Measurements from ENCODE around the gene ADGRL3.

DNA sequence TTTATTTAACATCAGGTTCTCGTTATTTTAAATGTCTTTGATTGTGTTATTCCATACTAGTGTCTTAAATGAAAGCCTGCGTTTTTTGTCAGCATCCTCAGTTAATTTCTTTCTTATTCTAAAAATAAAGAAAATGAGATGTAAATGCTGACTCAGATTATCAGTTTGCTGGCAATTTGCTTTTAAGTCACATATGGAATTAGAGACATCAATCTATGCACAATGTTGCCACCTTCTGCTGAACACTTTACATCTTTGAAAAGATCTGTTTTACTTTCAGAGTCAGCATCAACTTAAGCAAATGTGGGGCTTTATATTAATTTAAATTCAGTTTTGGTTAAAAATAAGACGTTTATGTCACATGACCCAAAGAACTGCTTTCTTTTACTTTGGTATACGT, 99.2 kb downstream of the ADGRL3 start:
- TF ChIP-seq, protein P1, sequence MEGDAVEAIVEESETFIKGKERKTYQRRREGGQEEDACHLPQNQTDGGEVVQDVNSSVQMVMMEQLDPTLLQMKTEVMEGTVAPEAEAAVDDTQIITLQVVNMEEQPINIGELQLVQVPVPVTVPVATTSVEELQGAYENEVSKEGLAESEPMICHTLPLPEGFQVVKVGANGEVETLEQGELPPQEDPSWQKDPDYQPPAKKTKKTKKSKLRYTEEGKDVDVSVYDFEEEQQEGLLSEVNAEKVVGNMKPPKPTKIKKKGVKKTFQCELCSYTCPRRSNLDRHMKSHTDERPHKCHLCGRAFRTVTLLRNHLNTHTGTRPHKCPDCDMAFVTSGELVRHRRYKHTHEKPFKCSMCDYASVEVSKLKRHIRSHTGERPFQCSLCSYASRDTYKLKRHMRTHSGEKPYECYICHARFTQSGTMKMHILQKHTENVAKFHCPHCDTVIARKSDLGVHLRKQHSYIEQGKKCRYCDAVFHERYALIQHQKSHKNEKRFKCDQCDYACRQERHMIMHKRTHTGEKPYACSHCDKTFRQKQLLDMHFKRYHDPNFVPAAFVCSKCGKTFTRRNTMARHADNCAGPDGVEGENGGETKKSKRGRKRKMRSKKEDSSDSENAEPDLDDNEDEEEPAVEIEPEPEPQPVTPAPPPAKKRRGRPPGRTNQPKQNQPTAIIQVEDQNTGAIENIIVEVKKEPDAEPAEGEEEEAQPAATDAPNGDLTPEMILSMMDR (IDR thresholded peaks at IDR 0.05): no peak
- no peak for TF ChIP-seq POLR2A (IDR thresholded peaks at IDR 0.05)
